C4-2B (cell line): ENCODE measurements around the gene PFKFB4.

Experiments used
- CTCF ChIP-seq: fragments of 450-650 bp; conservative IDR thresholded peaks from 2 replicates; pipeline ENCODE4 v1.5.1; 2017; ENCODE audit warnings: mild to moderate bottlenecking
- ZFX ChIP-seq: fragments of 450-650 bp; IDR thresholded peaks from 2 replicates; pipeline ENCODE4 v1.6.1; 2017

- TF ChIP-seq CTCF (peak; percentile 93), ZFX (no peak)
Measured at GRCh38 chr3:48548729-48549705, 7.6 kb downstream of the PFKFB4 start.
